ENCODE data around the gene ERP44. TPM values are rescaled to one million over a fixed set of nuclear protein-coding genes. Genes with fewer than 3 reads are reported as not detected.
"Not testable (repeated sequence)": the region's sequence is repeated elsewhere in the genome, so short reads cannot be mapped to it uniquely, and the experiment has no call there.

ERP44 gene
- total and polyA plus RNA-seq, 2 donors (not counting 3 experiments of a cell fraction or from before 2014, with no cell fraction given), result 9.9 to 21.4 TPM

DNA sequence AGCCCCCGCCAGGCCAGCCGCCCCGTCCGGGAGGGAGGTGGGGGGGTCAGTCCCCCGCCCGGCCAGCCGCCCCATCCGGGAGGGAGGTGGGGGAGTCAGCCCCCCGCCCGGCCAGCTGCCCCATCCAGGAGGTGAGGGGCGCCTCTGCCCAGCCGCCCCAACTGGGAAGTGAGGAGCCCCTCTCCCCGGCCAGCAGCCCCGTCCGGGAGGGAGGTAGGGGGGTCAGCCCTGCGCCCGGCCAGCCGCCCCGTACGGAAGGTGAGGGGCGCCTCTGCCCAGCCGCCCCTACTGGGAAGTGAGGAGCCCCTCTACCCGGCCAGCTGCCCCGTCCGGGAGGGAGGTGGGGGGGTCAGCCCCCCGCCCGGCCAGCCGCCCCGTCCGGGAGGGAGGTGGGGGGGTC lies 30.8 kb downstream of the ERP44 start:
- POLR2A ChIA-PET; H3K4me3 ChIP-seq (replicated peaks in 1 of 3; ENCODE audit: insufficient read depth in 1 of 3, low read depth in 1 of 3, low read length in 3 of 3); intact Hi-C loops (cut with micrococcal nuclease); H2AFZ ChIP-seq (ENCODE audit: low read depth, low read length); H3K9ac ChIP-seq (replicated peaks; ENCODE audit: extremely low read depth, insufficient read depth, low read length); H3K4me2 ChIP-seq (ENCODE audit: insufficient read depth, low read length); H4K20me1 ChIP-seq (replicated peaks; ENCODE audit: control insufficient read depth, extremely low read depth, insufficient read depth, low read length); H3K27ac ChIP-seq (ENCODE audit: insufficient read depth, low read depth, low read length); H3K4me1 ChIP-seq (ENCODE audit: control insufficient read depth, extremely low read depth, insufficient read depth, low read length); FAIRE-seq; H3K27me3 ChIP-seq (ENCODE audit: control insufficient read depth in 2 of 2, insufficient read depth in 2 of 2, low read length in 2 of 2); H3K9me1 ChIP-seq (replicated peaks; ENCODE audit: control insufficient read depth, extremely low read depth, insufficient read depth, low read length); H3K79me2 ChIP-seq (ENCODE audit: control insufficient read depth, insufficient read depth, low read length); BruUV-seq (replicated peaks); H3K36me3 ChIP-seq (ENCODE audit: control insufficient read depth in 2 of 2, extremely low read depth in 1 of 2, insufficient read depth in 2 of 2, low read length in 2 of 2); DNase-seq (ENCODE audit: low read depth, low spot score); CTCF ChIA-PET; H3K9me3 ChIP-seq (replicated peaks; ENCODE audit: control insufficient read depth, insufficient read depth, low read length); dilution Hi-C loops (cut with MboI; ENCODE audit: extremely low pct_ligation_motif_present, low sequenced_read_pairs): not testable (repeated sequence)

DNA sequence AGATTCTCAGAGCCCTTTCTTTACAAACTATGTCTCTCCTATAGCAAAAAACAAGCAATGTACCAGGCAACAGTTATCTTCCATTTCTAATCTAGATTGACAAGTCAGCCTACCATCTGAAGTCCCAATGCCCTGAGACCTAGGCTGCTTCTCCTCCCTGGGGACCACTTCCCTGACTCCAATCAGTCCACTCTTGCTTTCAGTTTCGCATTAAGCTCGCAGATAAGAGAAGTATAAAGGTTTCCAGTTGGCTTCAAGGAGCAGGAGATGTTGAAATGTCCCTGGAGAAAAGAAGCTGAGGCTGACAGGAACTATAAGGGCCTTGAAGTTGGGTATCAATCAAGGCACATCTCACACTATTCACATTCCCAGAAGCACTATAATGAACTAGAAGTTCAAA lies 32.3 kb downstream of the ERP44 start:
- ChIA-PET CTCF (interaction anchor here (0.7 kb wide), 1 partner anchor 24 kb away, joined by 3 read pairs; no protein-coding TSS in a partner anchor), POLR2A (no interaction called here)
- no peak overlapping the region for H2AFZ ChIP-seq (ENCODE audit: low read depth, low read length)
- H4K20me1 ChIP-seq (replicated peaks; ENCODE audit: control insufficient read depth, extremely low read depth, insufficient read depth, low read length), result no peaks in the 10 kb centered on the region
- FAIRE-seq, result no peak
- dilution Hi-C loops (cut with MboI; ENCODE audit: extremely low pct_ligation_motif_present, low sequenced_read_pairs) (no loop called here), intact Hi-C loops (cut with micrococcal nuclease) (no loop called here)
- DNase-seq (ENCODE audit: low read depth, low spot score), result no peak
- H3K27me3 ChIP-seq (ENCODE audit: control insufficient read depth in 2 of 2, insufficient read depth in 2 of 2, low read length in 2 of 2), result no peaks in the 10 kb centered on the region
- H3K4me1 ChIP-seq (ENCODE audit: control insufficient read depth, extremely low read depth, insufficient read depth, low read length), result peaks cover 3% of the 10 kb centered on the region
- peaks cover 15% of the 10 kb centered on the region for H3K79me2 ChIP-seq (ENCODE audit: control insufficient read depth, insufficient read depth, low read length)
- H3K36me3 ChIP-seq (ENCODE audit: control insufficient read depth in 2 of 2, extremely low read depth in 1 of 2, insufficient read depth in 2 of 2, low read length in 2 of 2), result no peaks in the 10 kb centered on the region
- no TSS peak for BruUV-seq (replicated peaks)
- no peak overlapping the region for H3K9ac ChIP-seq (replicated peaks; ENCODE audit: extremely low read depth, insufficient read depth, low read length)
- H3K27ac ChIP-seq (ENCODE audit: insufficient read depth, low read depth, low read length), result no peak overlapping the region
- no peaks in the 10 kb centered on the region for H3K9me1 ChIP-seq (replicated peaks; ENCODE audit: control insufficient read depth, extremely low read depth, insufficient read depth, low read length)
- no peak overlapping the region for H3K4me3 ChIP-seq (replicated peaks in 1 of 3; ENCODE audit: insufficient read depth in 1 of 3, low read depth in 1 of 3, low read length in 3 of 3)
- no peak for TF ChIP-seq POLR2AphosphoS5 (IDR thresholded peaks at IDR 0.05; ENCODE audit: insufficient read depth, low read depth, low read length)
- TF ChIP-seq, protein P1, sequence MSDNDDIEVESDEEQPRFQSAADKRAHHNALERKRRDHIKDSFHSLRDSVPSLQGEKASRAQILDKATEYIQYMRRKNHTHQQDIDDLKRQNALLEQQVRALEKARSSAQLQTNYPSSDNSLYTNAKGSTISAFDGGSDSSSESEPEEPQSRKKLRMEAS (IDR thresholded peaks at IDR 0.05; ENCODE audit: insufficient read depth, insufficient read length), result no peak
- TF ChIP-seq JUN (IDR thresholded peaks at IDR 0.05; ENCODE audit: borderline replicate concordance, insufficient read depth, insufficient read length, low read depth), result no peak
- H3K9me3 ChIP-seq (replicated peaks; ENCODE audit: control insufficient read depth, insufficient read depth, low read length), result no peaks in the 10 kb centered on the region
- H3K4me2 ChIP-seq (ENCODE audit: insufficient read depth, low read length), result no peak overlapping the region

Measured in endothelial cell of umbilical vein (primary cell).